AG04450 (cell line): ENCODE data around the gene POC1B. TPM values are rescaled to one million over a fixed set of nuclear protein-coding genes. Genes with fewer than 3 reads are reported as not detected.

ENCODE experiments used
- CTCF ChIA-PET: fragments of 300-600, 350-600 bp; formaldehyde crosslinking; extraction: SDS; loops from one replicate; lab custom pipeline; 2022; ENCODE audit warnings: antibody characterized with exemption, inconsistent platforms; lab: Charles Lee
- POLR2A ChIA-PET: fragments of 350-600 bp; formaldehyde crosslinking; extraction: SDS; loops from one replicate; lab custom pipeline; 2021; ENCODE audit warnings: antibody characterized with exemption, inconsistent platforms; lab: Yijun Ruan, JAX
- DNase-seq: peaks from one replicate; pipeline ENCODE4 v3.0.0-alpha.2; 2011; ENCODE audit warnings: low read depth, low spot score
- H3K27ac ChIP-seq: one replicate; pipeline ENCODE4 v1.5.1; 2012; ENCODE audit warnings: low read depth, low read length, control low read depth
- H3K27me3 ChIP-seq: one replicate; pipeline ENCODE4 v1.6.0; 2012; ENCODE audit warnings: low read length; ENCODE audit not compliant: control insufficient read depth, insufficient read depth
- H3K4me3 ChIP-seq: 2 replicates; pipeline ENCODE4 v1.5.1; 2011; ENCODE audit warnings: mild to moderate bottlenecking, low read depth, low read length, control low read depth
- H3K9me3 ChIP-seq: 2 replicates; pipeline ENCODE4 v1.5.1; 2012; ENCODE audit warnings: low read length; ENCODE audit not compliant: control insufficient read depth, insufficient read depth
- CTCF ChIP-seq: IDR thresholded peaks from 2 replicates; pipeline ENCODE4 v1.5.1; 2011; ENCODE audit warnings: low read depth, low read length, control low read depth, inconsistent platforms
- polyA plus RNA-seq: library from polyadenylated mRNA; depleted of rRNA; stranded (reverse); fragments of >200 nt; gene quantifications from 2 replicates; pipeline ENCODE4 v1.2.3, GENCODE V29; 2011

Gene POC1B
- polyA plus RNA-seq, 1 experiment: 11.9 TPM

- Histone ChIP-seq H3K27ac (no peak overlapping the region), H3K27me3 (no peaks in the 10 kb centered on the region), H3K4me3 (peak overlapping the region; percentile 91), H3K9me3 (no peaks in the 10 kb centered on the region; the same call in 1 of the 2 replicates)
- CTCF ChIA-PET: interaction anchor here (0.6 to 4.8 kb wide), 6 partner anchors 8 to 505 kb away, joined by 3 to 78 read pairs (median 9); no protein-coding TSS in a partner anchor
- no peak for TF ChIP-seq CTCF
- no peak for DNase-seq
- POLR2A ChIA-PET: no interaction called here
Observed at GRCh38 chr12:89523393-89523792, 2.5 kb downstream of the POC1B start.

- CTCF ChIA-PET: interaction anchor here (0.5 to 4.8 kb wide), 10 partner anchors 9 to 1145 kb away, joined by 3 to 78 read pairs (median 4); no protein-coding TSS in a partner anchor
- H3K27ac ChIP-seq: no peak overlapping the region
- H3K27me3 ChIP-seq: no peaks in the 10 kb centered on the region
- POLR2A ChIA-PET: no interaction called here
- H3K4me3 ChIP-seq: peak overlapping the region; percentile 43
- DNase-seq: no peak
- no peak for TF ChIP-seq CTCF
- no peaks in the 10 kb centered on the region; the same call in 1 of the 2 replicates for H3K9me3 ChIP-seq
Observed at GRCh38 chr12:89521364-89522223, 4.3 kb downstream of the POC1B start.

GRCh38 chr12:89517720-89518119 is 8.1 kb downstream of the POC1B start:
- TF ChIP-seq CTCF: no peak
- no peak for DNase-seq
- no peak overlapping the region for H3K4me3 ChIP-seq
- no peak overlapping the region for H3K27ac ChIP-seq
- H3K27me3 ChIP-seq: no peaks in the 10 kb centered on the region
- H3K9me3 ChIP-seq: no peaks in the 10 kb centered on the region
- POLR2A ChIA-PET: no interaction called here
- CTCF ChIA-PET: interaction anchor here (0.8 to 1.6 kb wide), 4 partner anchors 12 to 499 kb away, joined by 3 to 5 read pairs (median 4); no protein-coding TSS in a partner anchor

GRCh38 chr12:89516633-89517032 is 9.2 kb downstream of the POC1B start:
- ChIA-PET POLR2A (no interaction called here), CTCF (no interaction called here)
- Histone ChIP-seq H3K27ac (no peak overlapping the region), H3K4me3 (no peak overlapping the region), H3K27me3 (no peaks in the 10 kb centered on the region), H3K9me3 (no peaks in the 10 kb centered on the region)
- no peak for TF ChIP-seq CTCF
- no peak for DNase-seq

DNA sequence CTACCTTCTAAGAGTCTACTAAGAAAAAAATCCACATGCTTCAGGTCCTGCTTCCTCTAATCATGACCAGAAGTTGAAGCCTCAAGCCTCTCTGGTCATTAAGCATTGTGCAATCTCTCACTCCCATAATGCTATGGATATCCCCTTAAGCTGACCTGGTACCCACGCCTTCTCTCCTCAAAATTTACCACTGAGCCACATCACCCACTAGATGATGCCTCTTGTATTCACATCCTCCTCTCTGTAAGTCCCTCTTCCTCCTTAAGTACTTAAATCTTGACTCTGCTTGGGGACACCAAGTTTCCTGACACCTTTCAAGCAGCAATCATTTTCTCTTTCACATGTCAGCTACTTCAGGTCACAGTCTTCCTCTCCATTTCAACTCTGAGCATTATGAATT is 11.1 kb downstream of the POC1B start:
- ChIA-PET POLR2A (no interaction called here), CTCF (no interaction called here)
- no peak for DNase-seq
- no peak overlapping the region for H3K4me3 ChIP-seq
- no peaks in the 10 kb centered on the region for H3K9me3 ChIP-seq
- H3K27ac ChIP-seq: no peak overlapping the region
- H3K27me3 ChIP-seq: no peaks in the 10 kb centered on the region
- TF ChIP-seq CTCF: no peak
